Measurements from ENCODE around the gene TMPRSS9.
"Not testable (repeated sequence)": the region's sequence is repeated elsewhere in the genome, so short reads cannot be mapped to it uniquely, and the experiment has no call there.

Gene TMPRSS9

GRCh38 chr19:2343289-2343982 is 16.6 kb upstream of the TMPRSS9 start:
- no peak for DNase-seq

- DNase-seq: no peak
Measured at GRCh38 chr19:2344381-2344870, 15.6 kb upstream of the TMPRSS9 start.

DNA sequence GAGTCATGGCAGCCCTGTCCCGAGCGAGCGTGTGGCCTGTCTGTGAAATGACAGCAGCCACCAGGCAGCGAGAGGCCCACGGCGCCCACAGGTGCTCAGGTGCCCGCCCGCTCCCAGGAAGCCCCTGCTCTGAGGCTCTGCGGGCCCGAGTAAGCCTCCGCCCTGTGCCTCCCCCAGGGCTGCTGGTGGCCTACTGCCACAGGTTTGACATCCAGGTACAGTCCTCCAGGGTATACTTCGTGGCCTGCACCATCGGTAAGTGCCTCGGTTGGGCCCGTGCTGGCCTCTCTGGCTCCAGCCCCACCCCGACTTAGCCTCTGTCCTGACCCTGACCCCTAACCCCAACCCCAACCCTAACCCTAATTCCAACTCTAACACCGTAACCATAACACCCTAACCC is 15.0 kb upstream of the TMPRSS9 start:
- no peak for DNase-seq

DNA sequence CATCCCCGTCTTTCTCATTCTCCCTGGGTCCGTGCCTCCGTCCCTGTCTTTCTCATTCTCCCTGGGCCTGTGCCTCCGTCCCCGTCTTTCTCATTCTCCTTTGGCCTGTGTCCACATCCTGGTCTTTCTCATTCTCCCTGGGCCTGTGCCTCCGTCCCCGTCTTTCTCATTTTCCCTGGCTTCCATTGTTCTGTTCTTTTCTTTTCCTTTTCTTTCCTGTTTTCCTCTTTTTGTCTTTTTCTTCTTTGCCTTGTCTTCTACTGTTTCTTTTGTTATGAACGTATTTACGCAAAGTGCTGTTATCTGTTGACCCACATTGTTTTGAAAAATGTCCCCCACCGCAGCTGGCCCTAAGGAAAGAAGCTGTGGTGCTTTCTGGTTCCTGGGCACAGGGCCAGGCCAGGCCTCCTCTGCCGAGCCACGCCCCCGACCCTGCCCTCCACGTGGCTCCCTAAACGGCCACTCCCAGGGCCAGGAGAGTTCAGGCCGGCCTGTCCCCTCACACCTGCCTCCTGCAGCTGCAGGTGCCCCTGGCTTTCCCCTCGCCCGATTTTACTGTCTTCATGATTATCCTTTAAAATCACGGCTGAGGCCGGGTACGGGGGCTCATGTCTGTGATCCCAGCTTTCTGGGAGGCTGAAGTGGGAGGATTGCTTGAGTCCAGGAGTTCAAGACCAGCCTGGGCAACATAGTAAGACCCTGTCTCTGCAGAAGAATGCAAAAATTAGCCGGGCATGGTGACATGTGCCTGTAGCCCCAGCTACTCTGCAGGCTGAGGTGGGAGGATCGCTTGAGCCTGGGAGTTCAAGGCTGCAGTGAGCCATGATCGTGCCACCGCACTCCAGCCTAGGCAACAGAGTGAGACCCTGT is 14.0 kb upstream of the TMPRSS9 start:
- no peak for DNase-seq

DNA sequence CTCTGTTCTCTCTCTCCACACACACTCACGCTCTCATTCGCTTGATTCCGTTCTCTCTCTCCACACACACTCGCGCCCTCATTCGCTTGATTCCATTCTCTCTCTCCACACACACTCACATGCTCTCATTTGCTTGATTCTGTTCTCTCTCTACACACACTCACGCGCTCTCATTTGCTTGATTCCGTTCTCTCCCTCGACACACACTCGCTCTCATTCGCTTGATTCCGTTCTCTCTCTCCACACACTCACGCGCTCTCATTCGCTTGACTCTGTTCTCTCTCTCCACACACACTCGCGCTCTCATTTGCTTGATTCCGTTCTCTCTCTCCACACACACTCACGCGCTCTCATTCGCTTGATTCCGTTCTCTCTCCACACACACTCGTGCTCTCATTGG is 10.2 kb upstream of the TMPRSS9 start:
- not testable (repeated sequence) for DNase-seq

DNA sequence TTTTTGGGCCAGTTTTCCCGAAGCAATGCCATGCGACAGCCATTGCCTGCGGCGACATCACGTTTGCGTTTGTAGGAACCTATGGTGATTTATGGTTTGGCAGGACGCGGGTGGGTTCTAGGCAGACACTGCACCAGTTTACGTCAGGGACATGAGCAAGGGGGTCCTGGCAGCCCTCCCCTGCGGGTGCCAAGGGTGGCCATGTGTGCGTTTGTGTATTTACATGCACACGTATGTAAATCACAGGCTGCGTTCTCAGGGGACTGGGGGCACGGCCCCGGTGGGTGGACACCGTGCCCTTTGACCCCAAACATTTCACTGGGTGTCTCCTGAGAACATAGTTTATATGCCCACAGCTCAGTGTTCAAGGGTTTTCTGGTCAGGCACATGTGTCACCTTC is 9.4 kb upstream of the TMPRSS9 start:
- DNase-seq: no peak

DNA sequence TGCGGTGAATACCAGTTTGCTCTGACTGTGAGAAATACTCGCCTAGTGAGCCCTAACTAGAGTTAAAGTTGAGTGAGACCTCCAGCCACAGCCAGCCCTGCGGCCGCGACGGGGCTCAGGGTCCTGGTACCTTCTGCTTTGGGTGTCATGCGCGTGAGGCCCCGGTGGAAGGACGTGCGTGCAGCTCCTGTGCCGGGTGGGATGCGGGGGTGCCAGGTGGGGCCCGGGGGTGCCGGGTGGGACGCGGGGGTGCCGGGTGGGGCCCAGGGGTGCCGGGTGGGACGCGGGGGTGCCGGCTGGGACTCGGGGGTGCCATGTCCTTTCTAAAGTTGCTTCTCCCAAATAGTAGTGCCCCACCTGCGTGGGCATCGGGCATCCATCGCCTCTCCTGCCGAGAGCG is 8.5 kb upstream of the TMPRSS9 start:
- DNase-seq: no peak

GRCh38 chr19:2352121-2352520 is 7.9 kb upstream of the TMPRSS9 start:
- no peak for DNase-seq

- no peak for DNase-seq
Measured at GRCh38 chr19:2353159-2353886, 6.7 kb upstream of the TMPRSS9 start.

GRCh38 chr19:2353887-2354592 is 6.0 kb upstream of the TMPRSS9 start:
- no peak for DNase-seq

DNA sequence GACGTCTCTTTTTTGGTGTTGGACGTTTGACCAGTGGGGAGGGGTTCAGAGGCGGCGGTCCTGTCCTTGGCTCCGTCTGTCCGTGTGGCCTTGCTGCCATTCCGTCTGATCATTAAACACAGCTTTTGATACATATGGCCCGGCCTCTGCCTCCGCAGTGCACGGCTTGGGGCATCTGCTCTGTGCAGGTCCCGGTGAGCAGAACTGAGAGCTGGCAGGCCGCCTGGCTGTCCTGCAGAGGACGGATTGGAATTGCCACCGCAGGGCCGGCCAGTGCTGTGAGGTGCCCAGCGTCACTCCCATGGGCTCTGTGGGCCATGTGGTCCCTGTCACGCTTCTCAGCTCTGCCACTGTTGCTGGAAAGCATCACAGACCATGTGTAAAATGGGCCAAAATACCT is 5.4 kb upstream of the TMPRSS9 start:
- DNase-seq: no peak

DNA sequence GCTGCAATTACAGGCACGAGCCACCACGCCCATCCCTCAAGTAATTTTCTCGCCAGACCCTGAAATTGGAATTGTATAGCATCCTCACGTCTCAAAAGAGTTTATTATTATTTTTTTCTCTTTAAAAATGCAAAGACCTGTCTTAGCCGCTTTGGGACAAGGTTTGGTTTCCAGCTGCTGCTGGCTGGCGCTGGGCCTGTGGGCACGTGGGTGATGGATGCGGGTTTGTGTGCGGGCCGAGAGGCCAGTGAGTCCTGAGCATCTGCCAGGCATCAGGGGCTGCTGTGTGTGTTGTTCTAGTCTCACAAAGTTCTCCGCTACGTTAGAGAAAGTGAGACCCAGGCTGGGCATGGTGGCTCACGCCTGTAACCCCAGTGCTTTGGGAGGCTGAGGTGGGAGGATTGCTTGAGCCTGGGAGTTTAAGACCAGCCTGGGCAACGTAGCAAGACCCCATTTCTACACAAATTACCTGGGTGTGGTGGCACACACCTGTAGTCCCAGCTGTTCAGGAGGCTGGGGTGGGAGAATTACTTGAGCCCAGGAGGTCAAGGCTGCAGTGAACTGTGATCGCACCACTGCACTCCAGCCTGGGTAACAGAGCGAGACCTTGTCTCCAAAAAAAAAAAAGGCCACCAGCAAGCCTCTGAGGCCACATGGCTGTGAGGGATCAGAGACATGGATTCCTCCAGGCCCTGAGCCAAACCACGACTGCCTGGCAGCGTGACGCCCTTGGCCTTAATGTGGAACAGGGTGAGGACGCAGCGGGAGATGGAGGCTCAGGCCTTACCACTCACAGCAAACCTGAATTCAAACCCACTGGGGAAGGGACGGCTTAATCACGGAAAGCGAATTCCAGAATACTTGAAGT is 4.7 kb upstream of the TMPRSS9 start:
- no peak for DNase-seq

- DNase-seq: no peak
Measured at GRCh38 chr19:2356036-2356646, 3.9 kb upstream of the TMPRSS9 start.

DNA sequence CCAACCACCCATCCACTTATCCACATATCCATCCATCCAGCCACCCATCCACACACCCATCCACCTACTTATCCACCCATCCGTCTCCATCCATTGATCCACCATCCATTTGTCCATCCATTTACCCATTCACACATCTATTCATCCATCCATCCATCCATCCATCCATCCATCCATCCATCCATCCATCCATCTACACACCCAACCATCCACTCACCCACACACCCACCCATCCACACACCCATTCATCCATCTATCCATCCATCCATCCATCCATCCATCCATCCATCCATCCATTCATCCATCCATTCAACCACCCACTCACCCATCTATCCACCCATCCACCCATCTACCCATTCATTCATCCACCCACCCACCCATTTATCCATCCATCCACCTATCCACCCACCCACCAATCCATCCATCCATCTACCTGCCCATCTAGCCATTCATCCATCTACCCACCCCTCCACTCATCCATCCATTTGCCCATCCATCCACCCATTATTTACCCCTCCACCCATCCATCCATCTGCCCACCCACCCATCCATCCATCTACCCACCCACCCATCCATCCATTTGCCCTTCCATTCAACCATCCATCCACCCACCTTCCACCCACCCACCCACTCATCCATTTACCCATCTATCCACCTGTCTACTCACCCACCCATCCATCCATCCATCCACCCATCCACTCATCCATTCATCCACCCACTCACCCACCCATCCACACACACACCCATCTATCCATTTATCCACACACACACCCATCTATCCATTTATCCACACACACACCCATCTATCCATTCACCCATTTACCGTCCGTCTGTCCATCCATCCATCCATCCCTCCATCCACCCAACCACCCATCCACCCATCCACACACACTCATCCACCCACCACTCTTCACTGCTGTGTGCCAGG is 2.5 kb upstream of the TMPRSS9 start:
- DNase-seq: no peak

GRCh38 chr19:2358548-2359173 is 1.4 kb upstream of the TMPRSS9 start:
- no peak for DNase-seq

DNA sequence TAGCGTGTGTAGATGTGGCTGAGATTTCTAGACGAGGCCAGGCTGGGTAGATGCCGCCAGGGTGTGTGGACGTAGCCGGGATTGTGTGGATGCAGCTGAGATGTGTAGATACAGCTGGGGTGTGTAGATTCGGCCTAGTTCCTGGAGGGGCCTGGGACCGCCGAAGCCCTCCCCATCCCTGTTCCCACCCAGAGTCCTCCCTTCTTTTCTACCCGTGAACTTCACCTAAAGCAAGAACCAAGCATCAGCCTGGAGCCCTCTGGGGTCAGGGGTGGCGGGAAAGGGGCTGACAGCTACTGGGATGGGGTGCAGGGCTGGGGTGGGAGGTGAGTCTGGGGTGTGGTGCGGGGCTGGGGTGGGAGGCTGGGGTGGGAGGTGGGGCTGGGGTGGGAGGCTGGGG is 768 bp downstream of the TMPRSS9 start:
- DNase-seq: no peak

GRCh38 chr19:2361246-2362045 is 1.4 kb downstream of the TMPRSS9 start:
- DNase-seq: no peak

DNA sequence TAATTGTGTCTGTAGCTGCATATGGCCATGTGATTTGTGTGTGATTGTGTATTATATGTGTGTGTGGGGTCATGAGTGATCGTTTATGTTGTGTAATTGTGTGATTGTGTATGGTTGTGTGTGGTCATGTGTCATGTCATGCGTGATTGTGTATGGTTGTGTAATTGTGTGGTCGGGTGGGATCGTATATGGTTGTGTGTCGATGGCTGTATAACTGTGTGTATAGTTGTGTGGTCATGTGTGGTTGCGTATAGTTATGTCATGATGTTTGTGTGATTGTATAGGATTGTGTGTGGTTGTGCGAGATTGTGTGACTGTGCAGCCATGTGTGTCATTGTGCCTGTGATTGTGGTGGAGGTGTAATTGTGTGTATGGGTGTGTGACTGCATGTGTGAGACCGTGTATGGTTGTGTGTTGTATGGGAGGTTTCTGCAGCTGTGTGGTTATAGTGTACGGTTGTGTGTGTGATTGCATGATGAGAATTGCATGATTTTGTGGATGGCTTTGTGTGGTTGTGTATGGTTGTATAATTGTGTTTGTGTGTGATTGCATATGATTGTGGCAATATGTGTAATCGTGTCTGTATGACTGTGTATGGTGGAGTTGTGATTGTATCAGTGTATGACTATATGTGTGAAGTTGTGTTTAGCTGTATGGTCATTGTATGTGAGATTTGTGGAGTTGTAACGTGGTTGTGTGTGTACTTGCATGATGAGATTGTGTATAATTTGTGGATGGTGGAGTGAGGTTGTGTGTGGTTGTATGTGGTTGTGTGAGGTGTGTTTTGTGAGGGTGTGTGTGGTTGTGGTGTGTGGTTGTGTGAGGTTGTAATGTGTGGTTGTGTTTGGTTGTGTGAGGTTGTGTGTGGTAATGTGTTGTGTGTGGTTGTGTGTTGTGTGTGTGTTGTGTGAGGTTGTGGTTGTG is 2.2 kb downstream of the TMPRSS9 start:
- DNase-seq: no peak

Measured in cortex of kidney (tissue), 1 donor.